ENCODE results near the gene ADCY10.

DNA sequence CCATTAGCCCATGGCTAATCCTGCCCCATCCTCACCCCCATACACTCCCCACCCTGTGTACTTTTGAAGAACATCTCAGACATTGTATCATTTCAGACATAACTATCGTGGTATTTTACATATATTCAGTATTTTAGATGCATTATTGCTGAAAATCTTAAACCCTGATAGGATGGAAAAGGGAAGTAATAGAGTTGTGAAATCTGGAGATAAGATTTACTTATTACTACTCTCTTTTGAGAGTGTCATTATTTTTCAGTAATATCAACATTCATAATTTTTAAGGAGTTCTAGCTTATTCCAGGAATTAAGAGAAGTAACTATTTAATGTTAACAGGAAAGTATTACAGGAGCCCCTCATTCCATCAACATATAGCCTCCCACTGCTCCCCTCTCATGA is 34.4 kb downstream of the ADCY10 start:
- TF ChIP-seq, protein P1, sequence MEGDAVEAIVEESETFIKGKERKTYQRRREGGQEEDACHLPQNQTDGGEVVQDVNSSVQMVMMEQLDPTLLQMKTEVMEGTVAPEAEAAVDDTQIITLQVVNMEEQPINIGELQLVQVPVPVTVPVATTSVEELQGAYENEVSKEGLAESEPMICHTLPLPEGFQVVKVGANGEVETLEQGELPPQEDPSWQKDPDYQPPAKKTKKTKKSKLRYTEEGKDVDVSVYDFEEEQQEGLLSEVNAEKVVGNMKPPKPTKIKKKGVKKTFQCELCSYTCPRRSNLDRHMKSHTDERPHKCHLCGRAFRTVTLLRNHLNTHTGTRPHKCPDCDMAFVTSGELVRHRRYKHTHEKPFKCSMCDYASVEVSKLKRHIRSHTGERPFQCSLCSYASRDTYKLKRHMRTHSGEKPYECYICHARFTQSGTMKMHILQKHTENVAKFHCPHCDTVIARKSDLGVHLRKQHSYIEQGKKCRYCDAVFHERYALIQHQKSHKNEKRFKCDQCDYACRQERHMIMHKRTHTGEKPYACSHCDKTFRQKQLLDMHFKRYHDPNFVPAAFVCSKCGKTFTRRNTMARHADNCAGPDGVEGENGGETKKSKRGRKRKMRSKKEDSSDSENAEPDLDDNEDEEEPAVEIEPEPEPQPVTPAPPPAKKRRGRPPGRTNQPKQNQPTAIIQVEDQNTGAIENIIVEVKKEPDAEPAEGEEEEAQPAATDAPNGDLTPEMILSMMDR (IDR thresholded peaks at IDR 0.05; ENCODE audit: poor library complexity): no peak
- TF ChIP-seq EZH2 (IDR thresholded peaks at IDR 0.05; ENCODE audit: borderline replicate concordance): no peak

Data from hepatocyte (in vitro differentiated cells).